Measurements from ENCODE around the gene GALK1.

GALK1 gene

DNA sequence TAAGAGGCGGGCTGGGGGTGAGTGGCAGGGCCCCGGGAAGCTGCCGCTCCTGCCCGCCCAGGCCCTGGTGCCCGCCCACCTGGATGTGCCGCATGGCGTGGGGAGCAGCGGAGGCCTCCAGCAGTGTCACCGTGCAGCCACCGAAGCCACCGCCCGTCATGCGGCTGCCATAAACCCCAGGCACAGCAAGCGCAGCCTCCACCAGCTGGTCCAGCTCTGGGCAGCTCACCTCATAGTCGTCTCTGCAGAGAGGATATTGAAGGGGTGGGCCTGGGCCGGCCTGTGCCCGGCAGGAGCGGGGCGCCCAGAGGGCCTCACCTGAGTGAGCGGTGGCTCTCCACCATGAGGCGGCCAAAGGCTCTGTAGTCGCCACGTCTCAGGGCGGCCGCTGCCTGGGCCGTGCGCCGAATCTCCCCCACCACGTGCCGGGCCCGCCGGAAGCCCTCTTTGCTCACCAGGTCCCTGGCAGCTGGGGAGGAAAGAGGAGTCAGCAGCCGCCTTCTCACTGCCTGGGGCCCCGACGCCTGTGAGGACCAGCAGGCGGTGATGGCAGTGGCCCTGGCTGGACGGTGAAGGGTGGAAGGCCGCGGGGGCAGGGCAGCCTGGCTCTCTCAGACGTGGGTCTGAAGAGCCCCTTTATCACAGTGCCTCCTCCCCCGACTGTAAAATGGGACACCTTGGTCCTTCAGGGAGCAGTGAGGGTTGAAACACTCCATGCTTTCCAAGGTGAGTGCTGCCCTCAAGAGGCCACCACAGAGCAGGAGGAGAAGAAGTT, 6.7 kb downstream of the GALK1 start:
- peaks cover 0 to 19% (median 12%) of the 10 kb centered on the region in 4 donors for H3K4me1 ChIP-seq
- no peak overlapping the region for H3K4me3 ChIP-seq
- TF ChIP-seq, protein P1, sequence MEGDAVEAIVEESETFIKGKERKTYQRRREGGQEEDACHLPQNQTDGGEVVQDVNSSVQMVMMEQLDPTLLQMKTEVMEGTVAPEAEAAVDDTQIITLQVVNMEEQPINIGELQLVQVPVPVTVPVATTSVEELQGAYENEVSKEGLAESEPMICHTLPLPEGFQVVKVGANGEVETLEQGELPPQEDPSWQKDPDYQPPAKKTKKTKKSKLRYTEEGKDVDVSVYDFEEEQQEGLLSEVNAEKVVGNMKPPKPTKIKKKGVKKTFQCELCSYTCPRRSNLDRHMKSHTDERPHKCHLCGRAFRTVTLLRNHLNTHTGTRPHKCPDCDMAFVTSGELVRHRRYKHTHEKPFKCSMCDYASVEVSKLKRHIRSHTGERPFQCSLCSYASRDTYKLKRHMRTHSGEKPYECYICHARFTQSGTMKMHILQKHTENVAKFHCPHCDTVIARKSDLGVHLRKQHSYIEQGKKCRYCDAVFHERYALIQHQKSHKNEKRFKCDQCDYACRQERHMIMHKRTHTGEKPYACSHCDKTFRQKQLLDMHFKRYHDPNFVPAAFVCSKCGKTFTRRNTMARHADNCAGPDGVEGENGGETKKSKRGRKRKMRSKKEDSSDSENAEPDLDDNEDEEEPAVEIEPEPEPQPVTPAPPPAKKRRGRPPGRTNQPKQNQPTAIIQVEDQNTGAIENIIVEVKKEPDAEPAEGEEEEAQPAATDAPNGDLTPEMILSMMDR (IDR thresholded peaks at IDR 0.05) = no peak
- peaks cover 0 to 79% (median 14%) of the 10 kb centered on the region in 3 donors for H3K36me3 ChIP-seq
- H3K27me3 ChIP-seq = no peaks in the 10 kb centered on the region
- no peaks in the 10 kb centered on the region for H3K9me3 ChIP-seq
- no peak overlapping the region for H3K27ac ChIP-seq
- intact Hi-C loops (cut with DNase I; ENCODE audit: low total_unique reads) = no loop called here
- DNase-seq = no peak

DNA sequence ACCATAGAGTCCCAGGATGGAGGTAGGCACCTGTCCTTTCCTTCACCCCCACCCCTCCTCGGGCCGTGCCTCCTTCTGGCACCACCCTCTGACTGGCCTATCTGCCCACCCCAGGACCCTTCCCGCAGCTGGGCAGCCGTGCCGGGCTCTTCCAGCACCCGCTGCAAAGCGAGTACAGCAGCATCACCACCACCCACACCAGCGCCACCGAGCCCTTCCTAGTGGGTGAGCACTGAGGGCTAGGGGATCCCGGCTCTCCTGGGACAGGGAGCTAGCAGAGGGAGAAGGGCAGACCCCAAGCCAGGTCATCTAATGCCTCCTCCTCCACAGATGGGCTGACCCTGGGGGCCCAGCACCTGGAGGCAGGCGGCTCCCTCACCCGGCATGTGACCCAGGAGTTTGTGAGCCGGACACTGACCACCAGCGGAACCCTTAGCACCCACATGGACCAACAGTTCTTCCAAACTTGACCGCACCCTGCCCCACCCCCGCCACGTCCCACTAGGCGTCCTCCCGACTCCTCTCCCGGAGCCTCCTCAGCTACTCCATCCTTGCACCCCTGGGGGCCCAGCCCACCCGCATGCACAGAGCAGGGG, 7.8 kb downstream of the GALK1 start:
- TF ChIP-seq, protein P1 (IDR thresholded peaks at IDR 0.05) = no peak
- H3K4me1 ChIP-seq = peaks cover 0 to 16% (median 12%) of the 10 kb centered on the region in 4 donors
- H3K27me3 ChIP-seq = no peaks in the 10 kb centered on the region
- H3K27ac ChIP-seq = no peak overlapping the region
- no peak overlapping the region for H3K4me3 ChIP-seq
- no peaks in the 10 kb centered on the region for H3K9me3 ChIP-seq
- intact Hi-C loops (cut with DNase I; ENCODE audit: low total_unique reads) = no loop called here
- peak in 1 of 2 donors; percentile 63 for DNase-seq
- H3K36me3 ChIP-seq = peaks cover 0 to 82% (median 14%) of the 10 kb centered on the region in 3 donors

DNA sequence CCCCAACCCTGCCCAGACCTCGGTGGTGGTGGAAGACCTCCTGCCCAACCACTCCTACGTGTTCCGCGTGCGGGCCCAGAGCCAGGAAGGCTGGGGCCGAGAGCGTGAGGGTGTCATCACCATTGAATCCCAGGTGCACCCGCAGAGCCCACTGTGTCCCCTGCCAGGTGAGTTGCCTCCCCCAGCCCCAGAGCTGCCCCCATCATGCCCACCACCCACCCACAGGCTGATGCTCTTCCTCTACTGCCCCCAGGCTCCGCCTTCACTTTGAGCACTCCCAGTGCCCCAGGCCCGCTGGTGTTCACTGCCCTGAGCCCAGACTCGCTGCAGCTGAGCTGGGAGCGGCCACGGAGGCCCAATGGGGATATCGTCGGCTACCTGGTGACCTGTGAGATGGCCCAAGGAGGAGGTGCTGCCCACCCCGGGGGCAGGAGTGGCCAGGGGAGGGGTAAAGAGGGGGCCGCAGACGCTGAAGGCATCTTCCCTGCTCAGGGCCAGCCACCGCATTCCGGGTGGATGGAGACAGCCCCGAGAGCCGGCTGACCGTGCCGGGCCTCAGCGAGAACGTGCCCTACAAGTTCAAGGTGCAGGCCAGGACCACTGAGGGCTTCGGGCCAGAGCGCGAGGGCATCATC, 8.4 kb downstream of the GALK1 start:
- Histone ChIP-seq H3K36me3 (peaks cover 0 to 88% (median 14%) of the 10 kb centered on the region in 3 donors), H3K4me1 (peaks cover 0 to 16% (median 12%) of the 10 kb centered on the region in 4 donors), H3K27ac (no peak overlapping the region), H3K9me3 (no peaks in the 10 kb centered on the region), H3K27me3 (no peaks in the 10 kb centered on the region), H3K4me3 (no peak overlapping the region)
- TF ChIP-seq, protein P1 (IDR thresholded peaks at IDR 0.05) = no peak
- intact Hi-C loops (cut with DNase I; ENCODE audit: low total_unique reads) = no loop called here
- DNase-seq = peak in 1 of 2 donors; percentile 62

DNA sequence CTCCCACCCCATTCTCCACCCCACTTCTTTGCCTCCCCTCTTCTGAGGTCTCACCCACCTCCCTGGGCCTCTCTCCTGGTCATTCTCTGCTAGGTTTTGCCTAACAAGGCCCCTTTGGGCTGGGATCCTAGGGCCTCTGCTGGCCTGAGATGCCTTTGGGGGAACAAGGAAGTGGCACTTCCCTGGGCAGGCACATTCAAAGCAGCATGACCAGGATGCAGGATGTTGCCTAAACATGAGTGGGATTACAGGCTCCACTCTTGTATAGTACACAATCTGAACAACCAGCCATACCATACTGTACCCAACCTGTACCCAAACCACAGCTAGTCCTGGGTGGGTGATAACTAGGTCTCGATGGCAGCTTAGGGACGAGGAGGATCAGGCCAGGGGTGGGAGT, 9.0 kb downstream of the GALK1 start:
- DNase-seq = peak in 1 of 2 donors; percentile 56
- no peak overlapping the region for H3K27ac ChIP-seq
- H3K36me3 ChIP-seq = peaks cover 0 to 94% (median 14%) of the 10 kb centered on the region in 3 donors
- no peaks in the 10 kb centered on the region for H3K9me3 ChIP-seq
- no peaks in the 10 kb centered on the region for H3K27me3 ChIP-seq
- no peak overlapping the region for H3K4me3 ChIP-seq
- peaks cover 0 to 16% (median 12%) of the 10 kb centered on the region in 4 donors for H3K4me1 ChIP-seq
- TF ChIP-seq, protein P1 (IDR thresholded peaks at IDR 0.05) = no peak
- intact Hi-C loops (cut with DNase I; ENCODE audit: low total_unique reads) = no loop called here

DNA sequence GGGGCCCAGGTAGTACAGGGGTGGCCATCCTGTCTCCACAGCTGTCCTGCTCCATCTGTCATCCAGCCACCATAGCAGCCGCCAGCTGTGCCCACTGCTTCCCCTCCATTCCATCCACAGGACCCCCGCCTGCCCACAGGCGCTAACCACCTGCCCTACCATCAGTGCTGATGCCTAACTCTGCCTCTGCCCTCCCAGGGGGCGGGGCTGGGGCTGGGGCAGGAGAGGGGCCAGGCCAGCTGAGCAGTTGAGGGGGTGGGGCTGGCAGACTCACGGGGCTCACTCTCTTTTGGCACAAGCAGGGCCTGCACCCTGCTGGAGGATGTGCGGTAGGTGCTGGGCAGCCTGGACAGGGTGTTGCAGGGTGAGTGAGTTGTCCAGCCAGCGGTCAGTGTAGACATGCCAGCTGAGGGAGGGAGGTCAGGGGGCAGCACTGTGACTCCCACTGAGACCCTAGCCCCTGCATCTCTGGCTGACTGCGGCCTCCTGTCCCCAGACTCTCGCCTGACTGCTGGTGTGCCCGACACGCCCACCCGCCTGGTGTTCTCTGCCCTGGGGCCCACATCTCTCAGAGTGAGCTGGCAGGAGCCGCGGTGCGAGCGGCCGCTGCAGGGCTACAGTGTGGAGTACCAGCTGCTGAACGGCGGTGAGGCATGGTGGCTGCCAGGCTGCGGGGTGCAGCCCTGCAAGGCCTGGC, 9.6 kb downstream of the GALK1 start:
- intact Hi-C loops (cut with DNase I; ENCODE audit: low total_unique reads) = no loop called here
- Histone ChIP-seq H3K27me3 (no peaks in the 10 kb centered on the region), H3K36me3 (peaks cover 0 to 96% (median 14%) of the 10 kb centered on the region in 3 donors), H3K4me1 (peaks cover 0 to 17% (median 12%) of the 10 kb centered on the region in 4 donors), H3K27ac (no peak overlapping the region), H3K4me3 (no peak overlapping the region), H3K9me3 (no peaks in the 10 kb centered on the region)
- DNase-seq = peak in 1 of 2 donors; percentile 64
- TF ChIP-seq, protein P1 (IDR thresholded peaks at IDR 0.05) = no peak

Measured in tibial artery (tissue), 4 donors.